ENCODE measurements around the gene PTPRA.
A peak's percentile ranks its signal among the peaks of the same experiment; 100 is the strongest.

PTPRA gene

DNA sequence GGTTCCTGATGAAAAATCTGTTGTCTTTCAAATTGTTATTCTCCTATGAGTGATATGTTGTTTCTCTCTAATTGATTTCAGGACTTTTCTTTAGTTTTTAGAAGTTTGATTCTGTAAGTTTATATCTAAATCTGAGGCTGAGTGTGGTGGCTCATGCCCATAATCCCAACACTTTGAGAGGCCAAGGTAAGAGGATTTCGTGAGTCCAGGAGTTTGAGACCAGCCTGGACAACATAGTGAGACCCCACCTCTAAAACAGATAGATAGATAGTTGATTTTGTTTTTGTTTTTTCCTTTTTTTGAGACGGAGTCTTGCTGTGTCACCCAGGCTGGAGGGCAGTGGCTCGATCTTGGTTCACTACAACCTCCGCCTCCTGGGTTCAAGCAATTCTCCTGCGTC, 64.6 kb downstream of the PTPRA start:
- DNase-seq = no peak

DNA sequence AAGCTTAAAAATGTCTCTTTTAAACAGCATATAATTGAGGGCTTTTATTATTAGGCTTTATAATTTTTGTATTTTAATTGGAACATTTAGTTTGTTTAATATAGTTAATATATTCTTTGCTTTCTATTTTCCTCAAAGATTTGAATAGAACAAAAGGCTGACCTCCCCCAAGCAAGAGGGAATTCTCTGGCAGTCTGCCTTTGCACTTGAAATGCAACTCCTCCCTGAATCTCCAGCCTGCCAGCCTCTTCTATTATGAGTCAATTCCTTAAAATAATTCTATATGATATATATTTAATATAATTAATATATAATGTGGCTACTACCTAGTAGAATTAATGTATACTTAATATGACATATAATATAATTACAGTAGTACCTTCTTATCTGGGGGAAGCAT, 69.2 kb downstream of the PTPRA start:
- DNase-seq = no peak

DNA sequence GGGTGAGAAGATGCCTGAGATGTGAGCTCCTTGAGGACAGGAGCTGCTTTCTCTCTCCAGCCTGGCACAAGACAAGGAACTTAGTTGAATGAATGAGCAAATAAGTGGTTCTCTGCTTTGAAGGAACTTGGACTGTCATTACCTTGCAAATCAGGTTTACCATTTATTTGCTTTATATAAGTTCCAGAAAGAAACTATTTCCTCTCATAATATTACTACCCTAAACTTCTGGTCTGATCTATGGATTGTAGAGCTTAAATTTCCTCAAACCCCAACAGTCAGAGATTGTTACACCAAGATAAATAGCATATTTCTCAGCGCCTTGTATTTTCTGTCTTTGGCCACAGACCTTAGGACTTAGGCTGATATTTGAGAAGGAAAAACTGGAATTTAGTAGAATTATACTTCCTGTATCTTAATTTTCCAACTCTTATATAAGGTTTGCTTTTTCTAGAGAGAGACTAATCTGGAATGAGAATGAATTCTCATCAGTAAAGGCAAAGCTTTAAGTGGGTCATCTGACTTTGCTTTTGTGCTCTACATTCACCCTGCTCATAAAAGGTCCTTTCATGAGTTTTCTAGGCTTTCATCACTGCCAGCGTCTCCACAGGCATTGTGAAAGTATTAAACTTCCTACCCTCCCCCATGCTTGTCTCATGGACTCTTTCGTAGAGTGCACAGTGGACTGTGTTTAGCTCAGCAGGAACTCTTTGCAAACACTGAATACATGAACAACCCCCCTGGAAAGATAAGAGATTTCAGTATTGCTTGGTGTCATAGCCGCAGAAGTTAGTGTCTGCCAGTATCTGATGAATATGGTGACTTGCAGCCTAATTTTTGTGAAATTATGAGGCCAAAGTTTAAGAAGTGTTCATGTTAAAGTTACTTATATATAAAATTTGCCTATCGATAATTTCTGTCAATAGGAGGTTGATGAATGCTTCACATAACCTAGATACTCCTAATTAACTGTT, 74.0 kb downstream of the PTPRA start:
- DNase-seq = no peak

DNA sequence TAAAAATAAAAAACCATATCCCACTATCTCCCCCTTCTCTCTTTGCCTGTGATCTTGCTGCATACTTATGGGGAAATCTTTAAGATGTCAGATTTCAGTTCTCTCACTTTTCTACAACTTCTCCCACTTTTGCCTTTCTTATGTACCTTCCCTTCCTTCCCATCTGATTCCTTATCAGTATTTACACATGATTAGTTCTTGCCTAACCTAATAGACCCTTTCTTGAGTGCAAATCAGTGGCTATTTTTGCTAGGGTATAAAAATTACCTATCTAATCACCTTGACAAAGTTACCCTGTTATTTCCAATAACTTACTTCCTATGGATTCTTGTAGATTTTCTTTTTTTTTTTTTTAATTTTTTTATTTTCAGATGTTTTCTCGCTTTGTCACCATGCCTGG, 75.7 kb downstream of the PTPRA start:
- DNase-seq = no peak

DNA sequence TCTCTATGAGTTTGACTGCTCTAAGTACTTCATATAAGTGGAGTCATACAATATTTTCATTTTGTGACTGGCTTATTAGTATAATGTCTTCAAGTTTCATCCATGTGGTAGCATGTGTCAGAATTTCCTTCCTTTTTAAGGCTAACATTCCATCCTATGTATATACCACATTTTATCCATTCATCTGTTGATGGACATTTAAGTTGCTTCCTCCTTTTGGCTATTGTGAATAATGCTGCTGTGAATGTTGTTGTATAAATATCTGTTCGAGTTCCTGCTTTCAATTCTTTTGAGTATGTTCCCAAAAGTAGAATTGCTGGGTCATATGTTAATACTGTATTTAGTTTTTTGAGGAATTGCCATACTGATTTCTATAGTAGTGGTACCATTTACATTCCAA, 79.5 kb downstream of the PTPRA start:
- DNase-seq = no peak

DNA sequence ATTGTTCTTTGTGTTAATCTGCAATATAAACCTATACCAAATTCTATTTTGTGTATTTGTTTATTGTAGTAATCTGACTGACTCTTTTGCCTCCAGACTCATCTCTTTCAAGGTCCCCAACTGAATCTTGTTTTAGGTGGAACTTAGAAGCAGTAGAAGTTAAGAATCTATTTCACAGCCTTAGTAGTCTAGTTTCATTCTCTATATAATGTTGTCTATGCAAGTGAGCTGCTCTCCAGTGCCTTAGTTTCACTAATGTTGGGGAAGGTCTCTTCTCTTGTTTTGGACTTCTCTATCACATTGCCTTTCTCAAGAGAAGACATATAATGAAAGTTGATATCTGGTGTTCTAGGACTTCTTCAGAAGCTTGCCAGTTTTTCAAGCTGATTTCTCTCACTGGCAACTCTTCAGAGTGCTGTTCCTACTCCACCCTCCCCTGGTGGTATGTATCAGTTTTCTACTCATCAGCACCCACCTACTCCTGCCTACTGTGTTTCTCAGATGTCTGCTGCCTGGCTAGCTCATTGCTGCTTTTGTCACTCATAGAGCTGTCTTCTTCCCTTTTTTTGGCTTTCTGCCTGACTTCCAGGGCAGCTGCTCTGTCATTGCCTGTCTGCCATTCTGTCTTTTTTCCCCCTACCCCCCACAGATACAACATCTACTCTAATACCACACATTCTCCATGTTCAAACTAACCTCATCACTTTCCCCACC, 82.1 kb downstream of the PTPRA start:
- no peak for DNase-seq

DNA sequence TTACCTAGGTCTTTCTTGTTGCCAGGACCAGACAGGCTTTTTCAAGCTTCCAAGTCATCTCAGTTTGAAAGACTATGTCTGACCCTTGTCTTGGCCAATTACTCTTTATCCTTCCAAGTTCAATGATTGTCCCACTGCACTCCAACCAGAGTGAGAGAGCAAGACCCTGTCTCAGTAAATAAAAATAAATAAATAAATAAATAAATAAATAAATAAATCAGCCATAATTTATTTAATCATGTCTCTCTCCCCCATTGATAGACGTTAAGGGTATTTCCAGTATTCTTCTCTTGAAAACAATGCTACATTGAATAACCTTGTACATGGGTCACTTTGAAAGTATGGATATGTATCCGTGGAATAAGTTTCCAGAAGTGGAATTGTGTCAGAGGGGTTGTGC, 83.2 kb downstream of the PTPRA start:
- no peak for DNase-seq

DNA sequence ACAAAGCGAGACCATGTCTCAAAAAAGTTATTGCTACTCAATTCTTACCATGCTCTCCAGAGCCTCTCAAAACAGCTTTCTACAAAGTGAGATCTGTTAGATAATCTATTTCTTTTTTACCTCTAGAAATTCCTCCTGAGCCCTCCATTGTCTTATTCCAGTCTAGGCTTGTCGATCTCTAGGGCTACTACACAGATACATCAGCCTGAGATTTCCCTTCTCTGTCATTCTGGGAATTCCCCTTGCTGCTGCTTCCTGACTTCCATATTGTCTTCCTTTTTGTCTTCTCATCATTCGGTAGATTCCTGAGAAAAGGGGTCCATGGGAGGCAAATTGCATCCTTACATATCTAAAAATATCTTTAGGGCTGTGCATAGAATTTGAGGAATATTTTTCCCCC, 94.6 kb downstream of the PTPRA start:
- DNase-seq = no peak

DNA sequence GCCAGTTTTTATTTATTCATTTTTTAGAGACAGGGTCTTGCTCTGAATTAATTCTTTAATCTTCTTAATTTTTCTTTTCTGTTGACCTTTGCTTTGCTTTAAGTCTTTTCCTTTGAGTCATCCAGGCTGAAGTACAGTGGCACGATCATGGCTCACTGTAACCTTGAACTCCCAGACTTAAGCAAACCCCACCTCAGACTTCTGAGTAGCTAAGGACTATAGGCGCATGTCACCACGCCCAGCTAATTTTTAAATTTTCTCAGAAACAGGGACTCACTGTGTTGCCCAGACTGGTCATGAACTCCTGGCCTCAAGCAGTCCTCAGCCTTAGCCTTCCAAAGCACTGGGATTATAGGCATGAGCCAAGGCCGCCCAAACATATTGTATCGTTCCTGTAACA, 98.8 kb downstream of the PTPRA start:
- DNase-seq = no peak

DNA sequence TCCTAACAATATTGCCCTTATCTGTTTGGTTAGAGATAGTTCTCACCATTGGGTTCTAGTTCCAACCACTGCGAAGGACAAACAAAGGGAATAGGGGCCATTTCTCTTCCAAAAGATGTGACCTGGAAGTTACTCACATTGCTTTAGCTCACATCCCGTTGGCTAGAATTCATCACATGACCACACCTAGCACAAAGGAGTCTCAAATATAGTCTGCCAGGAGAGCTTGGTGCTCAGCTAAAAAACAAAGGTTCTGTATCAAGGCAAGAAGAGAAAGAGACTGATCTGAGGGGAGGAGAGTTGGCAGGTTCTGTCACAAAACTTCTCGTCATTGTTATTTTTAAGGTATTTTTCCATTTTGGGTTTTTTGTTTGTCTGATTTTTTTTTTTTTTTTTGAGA, 100.3 kb downstream of the PTPRA start:
- DNase-seq = no peak

DNA sequence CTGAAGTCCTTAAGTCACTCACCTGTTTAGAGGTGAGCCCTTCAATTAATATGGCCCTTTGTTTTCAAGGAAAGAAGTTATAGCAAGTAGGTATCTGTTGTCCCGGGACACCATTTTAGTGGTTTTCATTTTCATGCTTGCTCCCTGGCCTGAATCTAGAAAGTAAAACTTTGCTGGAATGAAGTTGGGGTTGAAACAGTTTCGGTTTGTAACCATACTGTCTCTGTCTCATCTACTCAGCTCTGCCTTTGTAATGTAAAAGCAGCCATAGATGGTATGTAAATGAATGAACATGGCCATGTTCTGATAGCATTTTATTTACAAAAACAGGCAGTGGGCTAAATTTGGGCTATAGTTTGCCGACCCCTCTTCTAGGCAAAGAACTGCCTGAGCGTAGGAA, 105.2 kb downstream of the PTPRA start:
- no peak for DNase-seq

DNA sequence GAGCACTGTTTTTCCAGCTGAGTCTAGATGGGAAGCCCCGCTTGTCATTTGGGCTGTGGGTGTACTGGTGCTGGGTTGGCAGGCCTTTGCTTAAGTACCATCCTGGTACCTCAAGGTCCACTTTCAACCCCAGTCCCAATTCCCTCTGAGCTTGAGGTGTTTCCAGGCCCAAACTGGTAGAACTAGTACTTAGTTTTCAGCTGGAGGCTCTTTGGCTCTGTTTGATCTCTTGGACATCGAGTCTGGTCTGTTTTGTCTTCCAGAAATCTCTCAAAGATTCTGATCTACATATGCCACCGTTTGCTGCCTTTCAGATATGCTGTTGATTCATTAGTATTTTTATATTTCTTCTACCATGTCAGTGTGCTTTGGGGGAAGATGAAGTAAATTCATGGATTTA, 108.4 kb downstream of the PTPRA start:
- DNase-seq = no peak

DNA sequence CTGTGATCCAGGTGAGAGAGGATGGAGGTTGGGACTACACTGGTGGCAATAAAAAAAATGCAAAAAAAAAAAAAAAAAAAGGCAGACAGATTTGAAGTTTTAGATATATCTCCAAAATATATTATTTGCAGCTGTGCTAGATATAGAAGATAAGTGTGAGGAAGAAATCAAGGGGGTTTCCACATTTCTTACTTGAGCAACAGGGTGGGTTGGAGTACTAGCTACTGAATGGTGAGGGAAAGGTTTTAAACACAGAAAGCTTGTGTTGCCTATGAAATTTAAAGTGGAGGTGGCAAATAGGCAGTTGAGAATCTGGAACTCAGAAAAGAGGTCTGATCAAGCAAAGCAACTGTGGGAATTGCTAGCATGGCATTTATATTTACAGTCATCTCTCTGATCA, 110.2 kb downstream of the PTPRA start:
- no peak for DNase-seq

DNA sequence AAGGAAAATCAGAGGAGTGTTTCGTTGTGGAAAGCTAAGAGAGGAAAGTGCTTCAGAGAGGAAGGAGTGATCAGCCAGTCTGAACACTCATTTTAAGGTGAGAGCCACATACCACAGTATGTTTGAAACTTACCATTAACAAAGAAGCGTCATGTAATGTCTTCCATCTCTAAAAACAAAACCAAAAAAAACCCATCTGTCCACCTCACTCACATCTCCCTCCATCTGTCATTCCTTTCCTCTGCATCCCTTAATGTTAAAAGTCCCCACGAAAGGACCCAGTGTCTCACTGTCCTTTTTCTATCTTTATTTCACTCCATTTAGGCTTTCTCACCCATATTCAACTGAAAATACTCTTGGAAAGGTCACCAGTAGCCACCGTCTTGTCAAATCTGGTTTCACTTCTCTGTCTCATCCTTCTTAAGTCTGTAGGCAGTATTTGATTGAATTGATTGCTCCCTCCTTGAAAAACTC, 110.8 kb downstream of the PTPRA start:
- no peak for DNase-seq

DNA sequence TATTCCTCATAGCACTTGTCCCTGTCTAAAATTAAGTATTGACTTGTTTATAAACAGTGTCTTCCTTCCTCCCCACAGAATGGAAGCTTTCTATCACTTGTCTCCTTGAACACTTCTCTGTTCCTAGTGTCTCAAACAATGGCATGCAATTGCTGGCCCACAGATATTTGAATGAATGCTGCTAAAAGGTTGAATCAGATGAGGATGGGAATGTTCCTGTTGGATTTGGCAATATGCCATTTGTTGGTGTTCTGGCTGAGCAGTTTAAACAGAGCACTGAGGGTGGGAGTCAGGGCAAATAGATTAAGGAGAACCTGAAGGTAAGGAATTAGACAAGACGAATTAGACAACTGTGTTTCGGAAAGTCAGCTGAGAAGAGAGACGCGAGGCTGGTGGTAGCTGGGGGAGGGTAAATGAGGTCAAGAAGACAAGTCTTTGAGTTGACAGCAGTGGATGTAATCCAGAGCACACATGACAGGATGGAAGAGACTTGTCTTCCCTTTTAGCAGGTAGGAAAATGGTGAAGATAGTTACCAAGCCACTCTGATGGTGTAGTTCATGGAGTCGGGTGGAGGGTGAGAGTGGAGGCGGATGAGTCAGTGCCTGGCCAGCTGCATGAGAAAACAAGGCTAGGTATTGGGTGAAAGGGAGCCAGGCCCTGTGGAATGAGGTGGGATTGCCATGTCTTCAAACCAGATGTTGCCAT, 111.8 kb downstream of the PTPRA start:
- DNase-seq = peak; percentile 71

DNA sequence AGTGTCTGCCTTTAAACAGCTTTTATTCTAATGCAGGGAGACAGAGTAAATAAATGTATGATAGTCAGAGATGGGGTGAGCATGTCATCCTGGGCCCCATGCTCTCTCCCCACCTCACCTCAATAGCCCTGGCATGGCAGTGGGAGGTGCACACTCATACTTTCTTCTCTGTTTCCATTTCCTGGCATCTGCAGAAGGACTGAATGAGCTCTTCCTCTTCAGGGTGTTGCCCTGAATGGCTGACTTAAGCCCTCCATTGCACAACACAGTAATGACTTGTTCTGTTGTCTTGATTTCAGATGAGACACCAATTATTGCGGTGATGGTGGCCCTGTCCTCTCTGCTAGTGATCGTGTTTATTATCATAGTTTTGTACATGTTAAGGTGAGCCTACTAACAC, 113.2 kb downstream of the PTPRA start:
- DNase-seq = peak; percentile 18

DNA sequence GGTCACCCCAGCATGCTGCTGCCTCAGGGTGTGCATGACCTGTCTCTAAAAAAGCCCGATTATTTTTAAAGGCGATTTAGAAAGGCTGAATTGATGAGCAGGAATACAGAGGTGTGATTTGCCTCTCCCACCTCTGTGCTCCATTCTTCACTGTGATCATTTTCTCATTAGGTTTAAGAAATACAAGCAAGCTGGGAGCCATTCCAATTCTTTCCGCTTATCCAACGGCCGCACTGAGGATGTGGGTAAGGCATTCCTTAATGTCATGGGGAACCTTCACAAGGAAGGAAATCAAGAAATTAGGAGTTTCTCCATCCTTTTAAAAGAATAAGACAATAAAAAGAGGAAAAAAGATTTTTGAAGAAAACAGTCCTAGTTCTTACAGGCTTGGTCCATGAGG, 114.6 kb downstream of the PTPRA start:
- DNase-seq = no peak

DNA sequence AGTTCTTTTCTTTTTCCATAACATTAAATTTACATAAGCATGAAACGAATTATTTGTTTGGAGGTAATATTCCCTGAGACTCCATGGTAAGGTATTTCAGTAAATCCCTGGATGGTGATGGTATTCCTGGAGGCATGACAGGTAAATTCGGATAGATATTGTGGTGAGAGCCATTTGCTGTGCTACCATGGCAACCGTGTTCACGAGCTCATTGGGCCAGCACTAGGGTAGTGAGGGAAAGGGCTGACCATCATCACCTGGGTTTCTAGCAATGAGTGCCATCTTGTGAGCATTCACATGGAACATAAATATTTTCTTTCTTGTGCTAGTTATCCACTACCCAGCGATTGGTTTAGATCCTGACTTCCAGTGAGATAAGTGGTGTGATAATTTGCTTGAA, 118.3 kb downstream of the PTPRA start:
- no peak for DNase-seq

DNA sequence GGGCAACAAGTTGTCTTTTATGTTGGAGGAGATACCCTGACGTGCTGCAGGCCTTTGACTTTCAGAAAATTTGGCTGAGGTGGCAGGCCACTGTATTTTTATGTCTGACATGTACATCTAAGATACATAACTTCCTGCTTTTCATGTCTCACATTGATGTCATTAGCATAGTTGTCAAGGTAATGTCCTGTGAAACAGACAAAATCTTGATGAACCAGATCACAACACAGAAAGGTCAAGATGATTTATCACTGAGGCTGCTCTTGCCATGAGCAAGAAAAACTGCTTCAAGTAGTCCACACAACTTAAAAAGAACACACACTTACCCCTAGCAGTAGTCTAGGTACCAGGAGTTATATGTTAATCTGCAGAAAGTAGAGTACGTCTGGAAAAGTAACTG, 120.0 kb downstream of the PTPRA start:
- no peak for DNase-seq

DNA sequence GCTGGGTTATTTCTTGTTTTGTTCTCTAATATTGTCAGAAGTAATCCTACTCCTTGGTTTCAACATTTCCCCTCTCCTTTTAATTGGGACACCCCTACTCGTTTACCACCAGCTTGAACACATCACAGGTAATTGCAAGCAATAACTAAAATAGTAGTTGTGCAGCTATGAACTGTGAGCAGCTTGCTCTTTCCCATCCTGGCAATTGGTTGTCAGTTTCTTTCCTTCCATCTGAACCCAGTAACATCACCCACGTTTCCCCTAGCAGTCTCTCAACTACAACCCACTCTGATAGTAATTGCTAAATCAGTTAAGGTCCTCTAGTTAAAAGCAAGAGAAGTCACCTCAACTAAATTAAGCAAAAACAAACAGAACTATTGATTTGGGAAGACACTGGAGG, 122.5 kb downstream of the PTPRA start:
- no peak for DNase-seq

DNA sequence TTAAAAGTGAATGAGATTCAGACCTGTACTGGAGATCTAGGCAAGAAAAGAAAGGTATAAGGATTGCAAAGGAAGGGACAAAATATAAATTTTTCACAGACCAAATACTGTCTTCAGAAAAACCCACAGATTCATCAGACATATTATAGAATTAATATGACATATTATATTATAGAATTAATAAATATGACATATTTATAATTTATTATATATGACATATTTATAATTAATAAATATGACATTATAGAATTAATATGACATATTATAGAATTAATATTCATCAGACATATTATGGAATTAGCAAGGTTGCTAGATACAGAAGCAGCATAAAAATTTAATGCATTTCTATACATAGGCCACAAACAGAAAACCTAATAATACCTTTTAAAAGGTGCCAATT, 125.4 kb downstream of the PTPRA start:
- DNase-seq = no peak

DNA sequence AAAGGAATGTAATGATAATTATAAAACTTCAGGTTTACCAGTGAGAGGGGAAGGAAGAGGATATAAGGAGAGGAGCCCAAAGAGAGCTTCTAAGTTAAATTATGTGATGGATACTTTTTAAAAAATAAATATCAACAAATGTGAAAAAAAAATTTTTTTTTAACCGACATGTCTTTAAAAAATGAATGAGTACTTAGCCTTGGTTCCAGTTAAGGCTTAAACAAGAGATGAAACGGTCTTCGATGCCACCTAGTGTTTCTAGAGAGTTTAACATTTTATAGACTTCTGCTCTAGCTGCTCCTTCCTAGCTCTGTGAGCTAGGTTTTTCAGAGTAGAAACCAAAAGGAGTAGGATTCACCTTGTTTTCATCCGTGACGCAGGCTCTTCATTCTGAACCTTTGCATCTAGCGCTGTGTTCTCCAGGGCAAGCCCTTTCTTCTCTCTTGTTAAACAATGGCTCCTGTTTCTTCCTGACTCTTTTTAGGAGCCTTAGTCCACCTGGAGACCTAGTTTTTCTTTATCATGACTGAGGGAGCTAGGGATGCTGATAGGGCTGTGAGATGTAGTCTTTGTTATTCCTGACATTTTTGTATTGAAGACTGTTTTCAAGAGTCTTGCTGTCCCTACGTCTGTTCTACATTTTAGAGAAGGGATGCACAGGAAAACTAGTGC, 127.7 kb downstream of the PTPRA start:
- DNase-seq = peak; percentile 83

DNA sequence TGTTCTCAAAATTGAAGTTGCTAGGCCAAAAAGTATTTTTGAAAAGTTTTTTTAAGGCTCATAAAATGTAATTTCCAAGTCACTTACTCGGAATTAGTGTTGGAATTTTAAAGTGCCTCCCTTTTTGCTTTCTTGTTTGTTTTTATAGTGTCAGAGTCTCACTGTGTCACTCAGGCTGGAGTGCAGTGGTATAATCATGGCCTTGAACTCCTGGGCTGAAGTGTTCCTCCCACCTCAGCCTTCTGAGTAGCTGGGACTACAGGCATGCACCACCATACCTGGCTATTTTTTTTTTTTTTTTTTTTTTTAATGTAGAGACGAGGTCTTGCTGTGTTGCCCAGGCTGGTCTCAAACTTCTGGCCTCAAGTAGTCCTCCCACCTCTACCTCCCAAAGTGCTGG, 130.1 kb downstream of the PTPRA start:
- no peak for DNase-seq
